ENCODE measurements around the gene WDTC1. TPM values are rescaled to one million over a fixed set of nuclear protein-coding genes. Genes with fewer than 3 reads are reported as not detected.

WDTC1 gene
- total and polyA plus RNA-seq, 9 of the 15 experiments (the other 6 are each of a cell fraction or from before 2014, with no cell fraction given) = 0.18 to 32.3 (median 8.8) TPM

DNA sequence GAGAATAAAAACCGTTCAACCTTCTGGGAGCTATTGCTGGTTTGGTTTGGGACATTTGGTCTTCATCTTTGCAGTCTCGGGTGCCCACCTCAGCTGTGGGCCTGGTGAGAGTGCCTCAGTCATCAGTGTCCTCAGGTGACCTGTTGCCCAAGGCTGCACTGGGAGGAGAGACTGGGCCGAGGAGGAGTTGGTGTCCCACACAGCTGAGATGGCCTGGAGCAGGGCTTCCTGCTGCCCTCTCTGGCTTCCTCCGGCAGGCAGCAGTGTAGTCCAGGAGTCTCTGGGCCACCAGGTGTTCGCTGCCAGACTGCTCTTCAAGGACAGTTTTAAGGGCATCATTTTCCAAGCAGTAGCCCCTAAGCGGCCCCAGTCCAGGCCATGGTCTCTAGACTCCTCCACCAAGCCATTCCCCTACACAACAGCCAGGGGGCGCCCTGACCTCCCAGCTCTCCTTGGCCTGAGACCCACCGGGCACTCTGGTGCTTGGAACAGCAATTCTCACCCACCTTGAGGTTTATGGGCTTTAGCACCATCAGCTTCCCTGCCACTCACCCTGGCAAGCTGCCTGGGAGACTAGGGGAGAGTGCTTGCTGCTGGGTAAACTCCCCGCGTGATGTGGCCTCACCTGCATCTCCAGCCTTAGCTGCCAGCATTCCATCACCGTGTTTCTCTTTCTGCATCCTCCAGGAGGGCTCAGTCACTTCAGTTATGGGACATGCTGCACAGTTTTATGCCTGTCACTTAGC, 98.3 kb downstream of the WDTC1 start:
- ATAC-seq (peak; percentile 95), FAIRE-seq (peak; percentile 85), DNase-seq (ENCODE audit: extremely low read depth in 1 of 4, low spot score in 3 of 4) (peak; percentile 76 to 85 (median 80))
- BruUV-seq (replicated peaks) = no TSS peak
- Histone ChIP-seq H3K9ac (ENCODE audit: insufficient read depth in 1 of 2, low read depth in 2 of 2, low read length in 2 of 2) (peak overlapping the region in 1 of 2 experiments; percentile 15; a peak in 2 of 4 replicates), H3K9me1 (ENCODE audit: control insufficient read depth, insufficient read depth, low read length) (no peaks in the 10 kb centered on the region), H3K4me3 (no peak overlapping the region), H3K27me3 (ENCODE audit: control insufficient read depth in 2 of 2, insufficient read depth in 2 of 2, low read length in 2 of 2) (no peaks in the 10 kb centered on the region), H3K9me3 (replicated peaks; ENCODE audit: control insufficient read depth, insufficient read depth, low read depth, low read length) (no peaks in the 10 kb centered on the region), H3K4me1 (replicated peaks in 1 of 2; ENCODE audit: control insufficient read depth in 2 of 2, insufficient read depth in 2 of 2, low read length in 2 of 2) (peaks cover 0 to 12% of the 10 kb centered on the region in 2 experiments; a peak in 2 of 5 replicates), H3K79me2 (ENCODE audit: control insufficient read depth, insufficient read depth, low read length) (peaks cover 22% of the 10 kb centered on the region), H3K27ac (ENCODE audit: extremely low read depth, low read depth, low read length) (no peak overlapping the region; the same call in 2 of the 3 replicates), H3K4me2 (ENCODE audit: insufficient read depth, low read length) (no peak overlapping the region), H3K36me3 (ENCODE audit: control insufficient read depth, insufficient read depth, low read length) (peaks cover 84% of the 10 kb centered on the region; the same call in 2 of the 3 replicates), H4K20me1 (replicated peaks; ENCODE audit: control insufficient read depth, insufficient read depth, low read length) (peaks cover 16% of the 10 kb centered on the region), H2AFZ (ENCODE audit: low read depth, low read length) (no peak overlapping the region)
- intact Hi-C loops (cut with micrococcal nuclease) = loop anchor here (1.0 to 2.0 kb wide), 2 partner anchors 40 to 62 kb away; no protein-coding TSS in a partner anchor
- CTCF ChIA-PET (ENCODE audit: low intra/inter-chr PET ratio) = interaction anchor here (0.7 to 1.9 kb wide), 6 partner anchors 9 to 274 kb away, joined by 3 to 7 read pairs (median 4); partner anchors contain the start of genes MAP3K6 and SYTL1
- in situ Hi-C loops (cut with MboI) = no loop called here
- POLR2A ChIA-PET = interaction anchor here (0.6 to 2.5 kb wide), 13 partner anchors 9 to 104 kb away, joined by 3 to 23 read pairs (median 4); partner anchors contain the start of genes MAP3K6 and TMEM222
- WGBS (ENCODE audit: insufficient coverage, low coverage, missing lambda C conversion rate) = 58% methylated on average over 11 of the region's 11 CpGs
- TF ChIP-seq, protein P1, sequence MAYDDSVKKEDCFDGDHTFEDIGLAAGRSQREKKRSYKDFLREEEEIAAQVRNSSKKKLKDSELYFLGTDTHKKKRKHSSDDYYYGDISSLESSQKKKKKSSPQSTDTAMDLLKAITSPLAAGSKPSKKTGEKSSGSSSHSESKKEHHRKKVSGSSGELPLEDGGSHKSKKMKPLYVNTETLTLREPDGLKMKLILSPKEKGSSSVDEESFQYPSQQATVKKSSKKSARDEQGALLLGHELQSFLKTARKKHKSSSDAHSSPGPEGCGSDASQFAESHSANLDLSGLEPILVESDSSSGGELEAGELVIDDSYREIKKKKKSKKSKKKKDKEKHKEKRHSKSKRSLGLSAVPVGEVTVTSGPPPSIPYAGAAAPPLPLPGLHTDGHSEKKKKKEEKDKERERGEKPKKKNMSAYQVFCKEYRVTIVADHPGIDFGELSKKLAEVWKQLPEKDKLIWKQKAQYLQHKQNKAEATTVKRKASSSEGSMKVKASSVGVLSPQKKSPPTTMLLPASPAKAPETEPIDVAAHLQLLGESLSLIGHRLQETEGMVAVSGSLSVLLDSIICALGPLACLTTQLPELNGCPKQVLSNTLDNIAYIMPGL (CRISPR knock-in tag; IDR thresholded peaks at IDR 0.05) = 0 out of 2 replicates have a peak, but pooled peaks have one; percentile 59
- 0 out of 2 replicates have a peak, but pooled peaks have one; percentile 37 for TF ChIP-seq GABPB1 (CRISPR knock-in tag; IDR thresholded peaks at IDR 0.05)
- no peak for TF ChIP-seq ZNF3 (CRISPR knock-in tag; IDR thresholded peaks at IDR 0.05)
- no peak for TF ChIP-seq EZH2 (IDR thresholded peaks at IDR 0.05; ENCODE audit: borderline replicate concordance, low read depth, low read length)
- TF ChIP-seq NEUROD1 (IDR thresholded peaks at IDR 0.05; ENCODE audit: borderline replicate concordance, low read depth, low read length, partially characterized antibody) = peak; percentile 16
- 0 out of 2 replicates have a peak, but pooled peaks have one; percentile 22 for TF ChIP-seq RB1 (IDR thresholded peaks at IDR 0.05; ENCODE audit: low read depth)
- TF ChIP-seq, protein P2, sequence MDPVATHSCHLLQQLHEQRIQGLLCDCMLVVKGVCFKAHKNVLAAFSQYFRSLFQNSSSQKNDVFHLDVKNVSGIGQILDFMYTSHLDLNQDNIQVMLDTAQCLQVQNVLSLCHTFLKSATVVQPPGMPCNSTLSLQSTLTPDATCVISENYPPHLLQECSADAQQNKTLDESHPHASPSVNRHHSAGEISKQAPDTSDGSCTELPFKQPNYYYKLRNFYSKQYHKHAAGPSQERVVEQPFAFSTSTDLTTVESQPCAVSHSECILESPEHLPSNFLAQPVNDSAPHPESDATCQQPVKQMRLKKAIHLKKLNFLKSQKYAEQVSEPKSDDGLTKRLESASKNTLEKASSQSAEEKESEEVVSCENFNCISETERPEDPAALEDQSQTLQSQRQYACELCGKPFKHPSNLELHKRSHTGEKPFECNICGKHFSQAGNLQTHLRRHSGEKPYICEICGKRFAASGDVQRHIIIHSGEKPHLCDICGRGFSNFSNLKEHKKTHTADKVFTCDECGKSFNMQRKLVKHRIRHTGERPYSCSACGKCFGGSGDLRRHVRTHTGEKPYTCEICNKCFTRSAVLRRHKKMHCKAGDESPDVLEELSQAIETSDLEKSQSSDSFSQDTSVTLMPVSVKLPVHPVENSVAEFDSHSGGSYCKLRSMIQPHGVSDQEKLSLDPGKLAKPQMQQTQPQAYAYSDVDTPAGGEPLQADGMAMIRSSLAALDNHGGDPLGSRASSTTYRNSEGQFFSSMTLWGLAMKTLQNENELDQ (CRISPR knock-in tag; IDR thresholded peaks at IDR 0.05; ENCODE audit: borderline replicate concordance) = no peak
- TF ChIP-seq XRCC5 (IDR thresholded peaks at IDR 0.05; ENCODE audit: low read depth, low read length) = peak; percentile 50; the same call in 1 of the 2 replicates
- TF ChIP-seq BRCA1 (IDR thresholded peaks at IDR 0.05) = no peak
- 0 out of 2 replicates have a peak, but pooled peaks have one; percentile 44 for TF ChIP-seq BRCA1 (CRISPR knock-in tag; IDR thresholded peaks at IDR 0.05)
- TF ChIP-seq, protein P3, sequence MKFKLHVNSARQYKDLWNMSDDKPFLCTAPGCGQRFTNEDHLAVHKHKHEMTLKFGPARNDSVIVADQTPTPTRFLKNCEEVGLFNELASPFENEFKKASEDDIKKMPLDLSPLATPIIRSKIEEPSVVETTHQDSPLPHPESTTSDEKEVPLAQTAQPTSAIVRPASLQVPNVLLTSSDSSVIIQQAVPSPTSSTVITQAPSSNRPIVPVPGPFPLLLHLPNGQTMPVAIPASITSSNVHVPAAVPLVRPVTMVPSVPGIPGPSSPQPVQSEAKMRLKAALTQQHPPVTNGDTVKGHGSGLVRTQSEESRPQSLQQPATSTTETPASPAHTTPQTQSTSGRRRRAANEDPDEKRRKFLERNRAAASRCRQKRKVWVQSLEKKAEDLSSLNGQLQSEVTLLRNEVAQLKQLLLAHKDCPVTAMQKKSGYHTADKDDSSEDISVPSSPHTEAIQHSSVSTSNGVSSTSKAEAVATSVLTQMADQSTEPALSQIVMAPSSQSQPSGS (CRISPR knock-in tag; IDR thresholded peaks at IDR 0.05) = no peak
- TF ChIP-seq KAT8 (IDR thresholded peaks at IDR 0.05; ENCODE audit: low read depth) = no peak

All from K562 (cell line).